ENCODE data around the gene APEH. TPM values are rescaled to one million over a fixed set of nuclear protein-coding genes. Genes with fewer than 3 reads are reported as not detected.

APEH gene
- total RNA-seq (2014; rRNA removed; shearing (Covaris generic); ENCODE audit: low replicate concordance): 53.9 and 87.5 TPM in 2 replicates

- Histone ChIP-seq H3K27me3 (no peaks in the 10 kb centered on the region), H3K36me3 (no peaks in the 10 kb centered on the region)
Observed at GRCh38 chr3:49673715-49674496, at the start of gene APEH. Gene APEH (plus strand): TSS chr3:49674351. CDS start chr3:49674402, 51 bp downstream.

GRCh38 chr3:49625071-49625470 is 49.1 kb upstream of the APEH start:
- no peak overlapping the region for H3K4me3 ChIP-seq
- H3K27me3 ChIP-seq: no peaks in the 10 kb centered on the region
- DNase-seq: no peak
- no peaks in the 10 kb centered on the region for H3K9me3 ChIP-seq
- H3K36me3 ChIP-seq: no peaks in the 10 kb centered on the region

More at GRCh38 chr3:49673715-49674496, at the start of gene APEH:
- no peaks in the 10 kb centered on the region for H3K9me3 ChIP-seq
- DNase-seq: peak; percentile 93
- peak within 1 kb of the TSS; percentile 77 for H3K4me3 ChIP-seq

DNA sequence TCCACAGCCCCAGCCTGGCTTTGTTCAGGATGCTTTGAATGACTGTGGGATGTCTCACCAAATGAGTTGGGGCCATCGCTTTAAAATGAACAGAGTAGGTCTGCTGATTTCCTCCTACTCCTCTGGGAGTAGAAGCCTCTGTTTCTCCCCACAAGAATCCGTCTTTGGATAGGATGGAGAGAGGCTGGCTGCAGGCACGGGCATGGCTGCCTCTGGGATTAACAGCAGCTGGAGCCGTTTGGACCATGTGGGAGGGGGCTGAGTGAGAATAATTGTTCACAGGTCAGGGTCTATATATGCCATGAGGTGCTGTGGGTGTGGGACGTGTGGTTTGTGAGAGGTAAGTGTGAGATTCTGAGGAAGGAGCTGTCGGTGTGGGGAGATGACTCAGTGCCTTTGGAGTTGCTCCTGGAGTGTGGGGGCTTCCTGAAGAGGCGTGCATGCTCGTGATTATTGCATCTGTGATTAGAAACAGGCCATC is 48.0 kb upstream of the APEH start:
- no peak overlapping the region for H3K4me3 ChIP-seq
- H3K27me3 ChIP-seq: no peaks in the 10 kb centered on the region
- no peaks in the 10 kb centered on the region for H3K9me3 ChIP-seq
- no peak for DNase-seq
- H3K36me3 ChIP-seq: no peaks in the 10 kb centered on the region

GRCh38 chr3:49626796-49627195 is 47.4 kb upstream of the APEH start:
- no peak for DNase-seq
- no peaks in the 10 kb centered on the region for H3K27me3 ChIP-seq
- H3K9me3 ChIP-seq: no peaks in the 10 kb centered on the region
- H3K4me3 ChIP-seq: no peak overlapping the region
- H3K36me3 ChIP-seq: no peaks in the 10 kb centered on the region

DNA sequence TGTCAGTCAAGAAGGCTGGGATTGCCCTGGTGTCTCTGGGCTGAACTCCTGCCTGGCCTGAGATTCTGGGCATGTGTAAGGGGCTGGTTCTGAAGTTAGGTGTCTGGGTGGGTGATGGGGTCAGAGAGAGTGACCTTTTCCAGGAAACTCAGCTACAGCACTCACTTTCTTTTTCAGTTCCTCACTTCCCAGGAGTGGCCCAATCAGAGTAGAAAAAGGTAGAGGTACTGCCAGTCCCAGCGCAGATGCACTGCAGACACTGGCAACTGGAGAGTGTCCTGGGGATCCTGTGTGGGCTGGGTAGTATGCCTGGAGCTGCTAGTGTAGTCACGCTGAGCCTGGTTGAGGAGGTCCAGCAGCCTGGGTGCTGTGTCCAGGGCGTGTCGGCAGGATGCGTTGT is 46.5 kb upstream of the APEH start:
- DNase-seq: no peak
- H3K27me3 ChIP-seq: no peaks in the 10 kb centered on the region
- no peaks in the 10 kb centered on the region for H3K9me3 ChIP-seq
- no peak overlapping the region for H3K4me3 ChIP-seq
- H3K36me3 ChIP-seq: no peaks in the 10 kb centered on the region

DNA sequence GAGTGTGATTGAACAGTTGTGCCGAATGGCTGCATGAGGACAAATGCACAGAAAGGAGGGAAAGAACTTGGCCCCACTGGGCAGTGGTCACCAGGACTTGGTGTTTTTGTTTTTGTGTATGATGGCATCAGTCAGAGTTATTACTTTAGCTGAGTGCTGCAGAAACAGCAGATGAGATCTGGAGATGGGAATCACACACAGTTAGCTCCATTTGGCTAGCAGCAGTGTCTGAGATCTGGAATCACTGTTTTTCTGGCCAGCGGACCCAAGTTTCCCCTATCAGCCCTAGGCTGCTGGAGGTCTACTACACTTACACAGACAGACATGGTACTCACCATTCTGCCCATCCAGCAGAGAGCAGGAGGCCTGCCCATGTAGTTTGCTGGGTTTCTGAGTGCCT is 45.9 kb upstream of the APEH start:
- no peak overlapping the region for H3K4me3 ChIP-seq
- H3K27me3 ChIP-seq: no peaks in the 10 kb centered on the region
- H3K9me3 ChIP-seq: no peaks in the 10 kb centered on the region
- H3K36me3 ChIP-seq: no peaks in the 10 kb centered on the region
- DNase-seq: no peak

GRCh38 chr3:49629451-49629850 is 44.7 kb upstream of the APEH start:
- H3K9me3 ChIP-seq: no peaks in the 10 kb centered on the region

DNA sequence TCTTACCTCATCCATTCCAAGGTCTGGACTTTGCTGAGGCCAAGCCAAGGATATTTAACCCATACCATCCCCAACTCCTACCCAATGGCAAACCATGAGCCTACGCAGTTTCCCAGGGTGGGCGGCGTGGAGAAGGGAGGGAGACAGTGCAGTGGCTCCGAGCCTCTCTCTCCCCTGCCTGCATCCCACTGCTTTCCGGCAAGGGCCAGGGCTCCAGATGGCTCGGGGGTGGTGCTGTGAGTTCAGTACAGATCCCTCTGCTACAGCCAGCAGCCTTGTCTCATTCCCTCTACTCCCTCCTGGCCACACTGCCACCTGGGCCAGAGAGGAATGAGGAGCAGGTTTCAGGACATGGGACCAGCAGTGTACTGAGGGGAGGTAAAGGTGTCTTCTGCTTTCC is 44.3 kb upstream of the APEH start:
- H3K4me3 ChIP-seq: no peak overlapping the region
- no peaks in the 10 kb centered on the region for H3K9me3 ChIP-seq
- no peaks in the 10 kb centered on the region for H3K36me3 ChIP-seq
- no peak for DNase-seq
- no peaks in the 10 kb centered on the region for H3K27me3 ChIP-seq

More at GRCh38 chr3:49629451-49629850, 44.7 kb upstream of the APEH start:
- no peak overlapping the region for H3K4me3 ChIP-seq
- no peaks in the 10 kb centered on the region for H3K27me3 ChIP-seq
- DNase-seq: no peak
- H3K36me3 ChIP-seq: no peaks in the 10 kb centered on the region

GRCh38 chr3:49630784-49631183 is 43.4 kb upstream of the APEH start:
- H3K9me3 ChIP-seq: no peaks in the 10 kb centered on the region
- no peaks in the 10 kb centered on the region for H3K27me3 ChIP-seq
- peak; percentile 47 for DNase-seq

GRCh38 chr3:49634736-49635135 is 39.4 kb upstream of the APEH start:
- Histone ChIP-seq H3K4me3 (no peak overlapping the region), H3K9me3 (no peaks in the 10 kb centered on the region), H3K36me3 (no peaks in the 10 kb centered on the region), H3K27me3 (no peaks in the 10 kb centered on the region)
- no peak for DNase-seq

More at GRCh38 chr3:49630784-49631183, 43.4 kb upstream of the APEH start:
- Histone ChIP-seq H3K4me3 (no peak overlapping the region), H3K36me3 (no peaks in the 10 kb centered on the region)

DNA sequence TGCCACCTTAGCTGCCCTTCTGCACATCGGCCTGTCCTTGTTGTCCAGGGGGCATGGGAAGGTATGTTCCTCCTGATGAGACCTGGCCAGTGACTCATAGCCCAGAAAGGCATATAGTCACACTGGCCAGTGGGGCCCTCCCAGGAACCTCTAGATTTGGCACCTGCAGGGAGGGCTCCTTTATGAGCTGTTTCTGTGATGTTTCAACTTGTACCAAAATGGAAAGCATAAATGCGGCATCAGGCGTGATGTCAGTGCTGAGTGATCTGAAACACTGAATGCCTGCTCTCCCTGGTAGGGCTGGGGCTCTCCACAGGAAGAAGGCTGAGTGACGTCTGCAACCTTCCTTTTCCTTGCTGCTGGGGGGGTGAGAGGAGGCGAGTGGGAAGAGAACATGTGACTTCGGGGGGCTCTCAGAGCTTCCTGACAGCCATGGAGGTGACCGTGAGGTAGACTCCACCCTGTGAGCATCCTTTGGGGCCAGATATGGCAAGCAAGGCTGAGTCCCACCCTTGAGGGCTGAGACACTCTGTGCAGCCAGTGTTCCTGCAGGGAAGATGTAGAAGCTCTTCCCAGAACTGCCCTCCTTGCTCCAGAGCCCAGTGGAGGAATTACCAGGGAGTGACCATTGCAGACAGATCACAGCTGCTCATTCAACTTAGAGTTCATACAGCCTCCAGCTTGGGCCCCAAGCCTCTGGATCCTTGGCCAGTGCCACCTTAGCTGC is 37.1 kb upstream of the APEH start:
- no peak for DNase-seq
- H3K9me3 ChIP-seq: no peaks in the 10 kb centered on the region

GRCh38 chr3:49638445-49638844 is 35.7 kb upstream of the APEH start:
- Histone ChIP-seq H3K4me3 (no peak overlapping the region), H3K9me3 (no peaks in the 10 kb centered on the region), H3K36me3 (no peaks in the 10 kb centered on the region), H3K27me3 (no peaks in the 10 kb centered on the region)
- peak; percentile 82 for DNase-seq

More for the DNA sequence above, 37.1 kb upstream of the APEH start:
- Histone ChIP-seq H3K36me3 (no peaks in the 10 kb centered on the region), H3K27me3 (no peaks in the 10 kb centered on the region), H3K4me3 (no peak overlapping the region)

- no peaks in the 10 kb centered on the region for H3K9me3 ChIP-seq
- no peak for DNase-seq
- no peaks in the 10 kb centered on the region for H3K36me3 ChIP-seq
- no peak overlapping the region for H3K4me3 ChIP-seq
- no peaks in the 10 kb centered on the region for H3K27me3 ChIP-seq
Observed at GRCh38 chr3:49639551-49639950, 34.6 kb upstream of the APEH start.

DNA sequence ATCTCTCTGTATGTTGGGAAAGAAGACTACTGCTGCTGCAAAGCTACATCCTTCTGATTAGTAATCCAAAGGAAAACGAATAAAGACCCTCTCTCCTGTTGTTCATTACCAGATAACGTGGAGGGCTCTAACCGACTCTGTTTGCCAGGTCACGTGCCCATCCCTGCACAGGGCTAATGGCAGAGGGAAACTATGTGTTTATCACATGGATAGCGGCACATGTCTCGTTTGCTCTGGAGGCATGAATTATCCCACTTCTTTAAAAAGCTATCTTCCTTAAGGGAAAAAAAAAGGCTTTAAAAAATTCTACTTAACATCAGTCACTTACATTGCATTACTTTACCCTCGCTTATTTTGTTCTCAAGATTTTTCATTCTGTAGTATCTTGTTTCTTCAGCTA is 32.9 kb upstream of the APEH start:
- no peak overlapping the region for H3K4me3 ChIP-seq
- no peak for DNase-seq
- no peaks in the 10 kb centered on the region for H3K36me3 ChIP-seq
- no peaks in the 10 kb centered on the region for H3K27me3 ChIP-seq
- H3K9me3 ChIP-seq: no peaks in the 10 kb centered on the region

GRCh38 chr3:49641921-49642707 is 32.0 kb upstream of the APEH start:
- H3K27me3 ChIP-seq: no peaks in the 10 kb centered on the region
- H3K36me3 ChIP-seq: no peaks in the 10 kb centered on the region
- H3K4me3 ChIP-seq: no peak overlapping the region
- no peak for DNase-seq
- H3K9me3 ChIP-seq: no peaks in the 10 kb centered on the region

DNA sequence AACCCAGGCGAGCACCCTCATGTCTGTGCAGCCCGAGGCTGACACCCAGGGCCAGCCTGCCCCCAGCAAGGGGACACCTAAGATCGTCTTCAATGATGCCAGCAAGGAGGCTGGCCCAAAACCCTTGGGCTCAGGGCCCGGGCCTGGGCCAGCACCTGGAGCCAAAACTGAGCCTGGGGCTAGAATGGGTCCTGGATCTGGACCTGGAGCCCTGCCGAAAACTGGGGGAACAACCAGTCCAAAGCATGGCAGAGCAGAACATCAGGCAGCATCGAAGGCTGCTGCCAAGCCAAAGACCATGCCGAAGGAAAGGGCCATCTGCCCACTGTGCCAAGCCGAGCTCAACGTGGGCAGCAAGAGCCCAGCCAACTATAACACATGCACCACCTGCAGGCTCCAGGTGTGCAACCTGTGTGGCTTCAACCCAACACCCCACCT is 31.4 kb upstream of the APEH start:
- no peak for DNase-seq
- H3K4me3 ChIP-seq: no peak overlapping the region
- H3K9me3 ChIP-seq: no peaks in the 10 kb centered on the region
- H3K27me3 ChIP-seq: no peaks in the 10 kb centered on the region
- no peaks in the 10 kb centered on the region for H3K36me3 ChIP-seq

DNA sequence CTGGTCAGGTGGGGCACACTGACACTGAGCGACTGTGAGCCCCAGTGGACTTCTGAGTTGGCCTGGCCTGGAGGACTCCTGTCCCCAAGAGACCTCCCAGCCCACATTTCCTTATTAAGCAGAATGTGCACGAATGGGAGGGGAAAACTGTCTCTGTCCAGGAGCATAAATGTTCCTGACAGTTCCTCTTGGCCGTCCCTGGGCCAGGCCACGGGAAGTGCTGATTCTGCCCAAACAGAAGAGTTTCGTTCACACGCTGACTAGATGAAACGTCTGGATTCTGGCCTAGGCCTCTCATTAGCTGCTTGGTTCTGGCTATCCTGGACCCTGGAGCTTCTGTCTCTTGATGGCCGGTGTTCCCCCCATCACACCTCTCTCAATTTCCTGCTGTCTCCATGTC is 29.5 kb upstream of the APEH start:
- no peak for DNase-seq
- Histone ChIP-seq H3K36me3 (no peaks in the 10 kb centered on the region), H3K4me3 (no peak overlapping the region), H3K9me3 (no peaks in the 10 kb centered on the region), H3K27me3 (no peaks in the 10 kb centered on the region)
